IMR-90 (cell line): Measurements from ENCODE around the gene BBS1. TPM values are rescaled to one million over a fixed set of nuclear protein-coding genes. Genes with fewer than 3 reads are reported as not detected.

Experiments
- ATAC-seq: fragments of 200-7000 bp; cut with Tn5 transposase; 2 replicates; pipeline ENCODE4 v1.9.1; 2020; ENCODE audit warnings: low read depth, mild to moderate bottlenecking, moderate library complexity
- BruUV-seq: library from RNA; stranded (reverse); fragments of 400-500 nt; replicated peaks from 2 replicates; lab custom pipeline; 2021; lab: Mats Ljungman, UMichigan
- CTCF ChIA-PET: fragments of 300-600 bp; formaldehyde crosslinking; extraction: SDS; loops from one replicate; lab custom pipeline; 2021; ENCODE audit warnings: antibody characterized with exemption; lab: Yijun Ruan, JAX
- POLR2A ChIA-PET: fragments of 300-600 bp; sonication (Branson Sonifier 250); formaldehyde crosslinking; loops from one replicate; lab custom pipeline; 2022; ENCODE audit warnings: antibody characterized with exemption; ENCODE audit not compliant: unreplicated experiment; lab: Charles Lee
- DNase-seq: peaks from one replicate; pipeline ENCODE4 v3.0.0; 2013
- H2AFZ ChIP-seq: replicated peaks from 2 replicates; pipeline ENCODE3; 2013; ENCODE audit warnings: low read length, mild to moderate bottlenecking; ENCODE audit not compliant: poor library complexity
- H2AK5ac ChIP-seq: 2 replicates; pipeline ENCODE4 v1.6.1; 2013; ENCODE audit warnings: low read depth, low read length, inconsistent platforms
- H2AK9ac ChIP-seq: replicated peaks from 2 replicates; pipeline ENCODE3; 2013; ENCODE audit warnings: mild to moderate bottlenecking, low read depth, low read length, moderate library complexity; ENCODE audit not compliant: poor library complexity
- H2BK120ac ChIP-seq: 2 replicates; pipeline ENCODE4 v1.6.1; 2013; ENCODE audit warnings: low read depth, low read length, inconsistent platforms
- H2BK15ac ChIP-seq: 3 replicates; pipeline ENCODE4 v1.6.1; 2013; ENCODE audit warnings: low read depth, low read length, inconsistent platforms
- H2BK20ac ChIP-seq: 2 replicates; pipeline ENCODE4 v1.6.1; 2013; ENCODE audit warnings: low read depth, mild to moderate bottlenecking, inconsistent platforms, low read length, moderate library complexity
- H2BK5ac ChIP-seq: 2 replicates; pipeline ENCODE4 v1.6.1; 2013; ENCODE audit warnings: mild to moderate bottlenecking, low read depth, low read length, inconsistent platforms; ENCODE audit not compliant: poor library complexity, severe bottlenecking
- H3K14ac ChIP-seq: replicated peaks from 2 replicates; pipeline ENCODE4 v1.6.1; 2013; ENCODE audit warnings: low read depth, low read length, inconsistent platforms
- H3K18ac ChIP-seq: 2 replicates; pipeline ENCODE4 v1.6.1; 2013; ENCODE audit warnings: low read depth, low read length, control low read depth
- H3K23ac ChIP-seq: 2 replicates; pipeline ENCODE4 v1.6.1; 2013; ENCODE audit warnings: low read depth, low read length, inconsistent platforms
- H3K27ac ChIP-seq: 2 replicates; pipeline ENCODE4 v1.5.1; 2013; ENCODE audit warnings: mild to moderate bottlenecking, control low read depth, low read length; ENCODE audit not compliant: insufficient read depth
- H3K27me3 ChIP-seq: 2 replicates; pipeline ENCODE4 v1.6.1; 2013; ENCODE audit warnings: low read length; ENCODE audit not compliant: control insufficient read depth, insufficient read depth
- H3K36me3 ChIP-seq: 2 replicates; pipeline ENCODE4 v1.6.1; 2013; ENCODE audit warnings: low read length, mixed read lengths; ENCODE audit not compliant: control insufficient read depth, insufficient read depth
- H3K4ac ChIP-seq: 2 replicates; pipeline ENCODE4 v1.6.1; 2013; ENCODE audit warnings: low read depth, low read length, inconsistent platforms
- H3K4me1 ChIP-seq: 2 replicates; pipeline ENCODE4 v1.6.1; 2013; ENCODE audit warnings: low read length, mixed read lengths; ENCODE audit not compliant: control insufficient read depth, insufficient read depth
- H3K4me2 ChIP-seq: 2 replicates; pipeline ENCODE4 v1.6.1; 2013; ENCODE audit warnings: low read depth, mild to moderate bottlenecking, control low read depth, low read length, moderate library complexity
- H3K4me3 ChIP-seq: 2 replicates; pipeline ENCODE4 v1.5.1; 2013; ENCODE audit warnings: low read depth, mild to moderate bottlenecking, control low read depth, low read length, moderate library complexity; ENCODE audit not compliant: insufficient read depth
- H3K56ac ChIP-seq: 2 replicates; pipeline ENCODE4 v1.6.1; 2013; ENCODE audit warnings: low read length, inconsistent platforms; ENCODE audit not compliant: insufficient read depth; ENCODE audit errors: extremely low read depth
- H3K79me1 ChIP-seq, 2 experiments: 2 replicates each; pipeline ENCODE4 v1.6.1; 2013; ENCODE audit warnings: low read length in 2 of 2, inconsistent platforms in 1 of 2, low read depth in 1 of 2
- H3K9ac ChIP-seq: 2 replicates; pipeline ENCODE4 v1.6.1; 2013; ENCODE audit warnings: low read depth, low read length, control low read depth
- H3K9me1 ChIP-seq: 2 replicates; pipeline ENCODE4 v1.6.1; 2013; ENCODE audit warnings: low read length, inconsistent platforms; ENCODE audit not compliant: insufficient read depth
- H3K9me3 ChIP-seq: 2 replicates; pipeline ENCODE4 v1.6.1; 2013; ENCODE audit warnings: low read length; ENCODE audit not compliant: control insufficient read depth, insufficient read depth
- H4K20me1 ChIP-seq: 2 replicates; pipeline ENCODE4 v1.6.1; 2013; ENCODE audit warnings: low read length, inconsistent platforms; ENCODE audit not compliant: insufficient read depth
- H4K5ac ChIP-seq: 2 replicates; pipeline ENCODE4 v1.6.1; 2013; ENCODE audit warnings: mild to moderate bottlenecking, low read depth, low read length, control low read depth
- H4K8ac ChIP-seq, 2 experiments: 2 replicates each; pipeline ENCODE4 v1.6.1; 2013; ENCODE audit warnings: low read depth in 2 of 2, low read length in 2 of 2, control low read depth in 1 of 2, inconsistent platforms in 1 of 2
- H4K91ac ChIP-seq: 2 replicates; pipeline ENCODE4 v1.6.1; 2013; ENCODE audit warnings: low read depth, low read length, inconsistent platforms; ENCODE audit not compliant: insufficient read depth
- BHLHE40 ChIP-seq: fragments of 150-350 bp; IDR thresholded peaks from 2 replicates; pipeline ENCODE4 v1.6.1; 2016; ENCODE audit warnings: mild to moderate bottlenecking, low read depth, low read length
- CEBPB ChIP-seq: IDR thresholded peaks from 2 replicates; pipeline ENCODE4 v1.6.1; 2012; ENCODE audit warnings: low read depth, low read length, improper control_type of control experiment
- CHD1 ChIP-seq: IDR thresholded peaks from 2 replicates; pipeline ENCODE4 v1.6.1; 2012; ENCODE audit warnings: low read depth, low read length, improper control_type of control experiment
- FOS ChIP-seq: fragments of 150-350 bp; IDR thresholded peaks from 2 replicates; pipeline ENCODE4 v1.6.1; 2016; ENCODE audit warnings: low read depth, low read length
- MAFK ChIP-seq: IDR thresholded peaks from 2 replicates; pipeline ENCODE4 v1.6.1; 2012; ENCODE audit warnings: low read depth, low read length, improper control_type of control experiment
- MAZ ChIP-seq: IDR thresholded peaks from 2 replicates; pipeline ENCODE4 v1.6.1; 2012; ENCODE audit warnings: low read depth, mild to moderate bottlenecking, low read length, improper control_type of control experiment, moderate library complexity, borderline replicate concordance
- MXI1 ChIP-seq: IDR thresholded peaks from 2 replicates; pipeline ENCODE4 v1.6.1; 2012; ENCODE audit warnings: low read depth, mild to moderate bottlenecking, low read length, moderate library complexity, borderline replicate concordance
- NFE2L2 ChIP-seq: fragments of 150-350 bp; IDR thresholded peaks from 2 replicates; pipeline ENCODE4 v1.6.1; 2016; ENCODE audit warnings: low read depth, mild to moderate bottlenecking, low read length
- POLR2A ChIP-seq: IDR thresholded peaks from 2 replicates; pipeline ENCODE4 v1.6.1; 2012; ENCODE audit warnings: mild to moderate bottlenecking, low read depth, low read length
- RAD21 ChIP-seq: IDR thresholded peaks from 2 replicates; pipeline ENCODE4 v1.6.1; 2012; ENCODE audit warnings: low read length, improper control_type of control experiment
- RCOR1 ChIP-seq: IDR thresholded peaks from 2 replicates; pipeline ENCODE4 v1.6.1; 2012; ENCODE audit warnings: mild to moderate bottlenecking, low read length, improper control_type of control experiment; ENCODE audit not compliant: insufficient replicate concordance
- RFX5 ChIP-seq: IDR thresholded peaks from 2 replicates; pipeline ENCODE4 v1.8.0; 2012; ENCODE audit warnings: low read depth, mild to moderate bottlenecking, low read length, moderate library complexity
- SMC3 ChIP-seq: fragments of 150-350 bp; IDR thresholded peaks from 2 replicates; pipeline ENCODE4 v1.6.1; 2016; ENCODE audit warnings: low read depth, mild to moderate bottlenecking, antibody characterized with exemption, low read length, moderate library complexity
- WGBS, 2 experiments: methylation state at CpG; one replicate each; pipeline versions ENCODE4 v1.1.5 to v1.1.7; 2013; ENCODE audit warnings: missing lambda C conversion rate in 2 of 2; ENCODE audit not compliant: insufficient read length in 1 of 2; ENCODE audit errors: extremely low coverage in 2 of 2; 5-methylcytosine and 5-hydroxymethylcytosine counted together
- dilution Hi-C: fragments of 300-500 bp; cut with HindIII; formaldehyde crosslinking; loops from one replicate; pipeline ENCODE4 v1.14.3; 2018; ENCODE audit warnings: low sequenced_read_pairs; ENCODE audit not compliant: unreplicated experiment
- in situ Hi-C: fragments of 300-500 bp; cut with MboI; formaldehyde crosslinking; loops from 3 replicates; pipeline ENCODE4 v1.14.3; 2019; ENCODE audit warnings: low sequenced_read_pairs, inconsistent platforms, mixed read lengths
- intact Hi-C: fragments of 100-400 bp; cut with micrococcal nuclease; formaldehyde crosslinking; loops from 2 replicates; pipeline ENCODE4 v1.10.0; 2022
- polyA plus RNA-seq, 3 experiments: library from polyadenylated mRNA; depleted of rRNA; stranded (reverse); fragments of >200 nt; gene quantifications; 2 replicates each; pipeline ENCODE4 v1.2.3, GENCODE V29; 2012; ENCODE audit warnings: low replicate concordance in 1 of 3
- total RNA-seq: library from RNA; depleted of rRNA; stranded (reverse); fragments of >200 nt; gene quantifications from 2 replicates; pipeline ENCODE4 v1.2.3, GENCODE V29; 2012
- TF ChIP-seq, protein P1 (sequence below): fragments of 150-350 bp; IDR thresholded peaks from 2 replicates; pipeline ENCODE4 v1.6.1; 2017; ENCODE audit warnings: mild to moderate bottlenecking, antibody characterized with exemption, low read length, low read depth
- TF ChIP-seq, protein P2 (sequence below): fragments of 150-350 bp; IDR thresholded peaks from 2 replicates; pipeline ENCODE4 v1.6.1; 2016; ENCODE audit warnings: low read depth, mild to moderate bottlenecking, low read length, moderate library complexity, borderline replicate concordance
- TF ChIP-seq, protein P3 (sequence below): conservative IDR thresholded peaks from 2 replicates; pipeline ENCODE4 v1.5.1; 2012; ENCODE audit warnings: mild to moderate bottlenecking, low read depth, low read length, improper control_type of control experiment

The BBS1 gene
- total and polyA plus RNA-seq, 2 of the 4 experiments (the other 2 are of a cell fraction), result 16.5 to 20.6 TPM

DNA sequence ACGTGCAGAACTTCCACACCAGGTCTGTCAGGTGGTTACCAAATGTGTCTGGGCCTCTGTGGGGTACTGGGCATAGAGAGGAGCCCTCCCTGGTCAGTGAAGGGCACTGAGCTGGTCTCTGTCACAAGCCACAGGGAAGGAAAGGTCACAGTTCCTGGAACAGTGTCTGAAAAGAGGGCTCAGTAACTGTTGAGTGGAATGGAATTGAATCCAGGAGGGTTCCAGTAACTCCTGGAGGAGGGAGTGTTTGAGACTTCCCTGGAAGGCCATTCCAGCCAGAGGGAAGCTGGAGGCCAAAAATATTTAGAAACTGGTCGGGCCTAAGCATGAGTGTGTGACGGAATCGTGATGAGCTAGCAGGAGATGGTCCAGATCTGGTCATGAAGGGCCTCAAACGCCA is 44.2 kb downstream of the BBS1 start:
- BruUV-seq, result no TSS peak

More for the DNA sequence above, 44.2 kb downstream of the BBS1 start:
- no peak for TF ChIP-seq NFE2L2
- TF ChIP-seq, protein P1, sequence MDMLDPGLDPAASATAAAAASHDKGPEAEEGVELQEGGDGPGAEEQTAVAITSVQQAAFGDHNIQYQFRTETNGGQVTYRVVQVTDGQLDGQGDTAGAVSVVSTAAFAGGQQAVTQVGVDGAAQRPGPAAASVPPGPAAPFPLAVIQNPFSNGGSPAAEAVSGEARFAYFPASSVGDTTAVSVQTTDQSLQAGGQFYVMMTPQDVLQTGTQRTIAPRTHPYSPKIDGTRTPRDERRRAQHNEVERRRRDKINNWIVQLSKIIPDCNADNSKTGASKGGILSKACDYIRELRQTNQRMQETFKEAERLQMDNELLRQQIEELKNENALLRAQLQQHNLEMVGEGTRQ, result no peak
- TF ChIP-seq MAZ, result no peak
- TF ChIP-seq, protein P2, sequence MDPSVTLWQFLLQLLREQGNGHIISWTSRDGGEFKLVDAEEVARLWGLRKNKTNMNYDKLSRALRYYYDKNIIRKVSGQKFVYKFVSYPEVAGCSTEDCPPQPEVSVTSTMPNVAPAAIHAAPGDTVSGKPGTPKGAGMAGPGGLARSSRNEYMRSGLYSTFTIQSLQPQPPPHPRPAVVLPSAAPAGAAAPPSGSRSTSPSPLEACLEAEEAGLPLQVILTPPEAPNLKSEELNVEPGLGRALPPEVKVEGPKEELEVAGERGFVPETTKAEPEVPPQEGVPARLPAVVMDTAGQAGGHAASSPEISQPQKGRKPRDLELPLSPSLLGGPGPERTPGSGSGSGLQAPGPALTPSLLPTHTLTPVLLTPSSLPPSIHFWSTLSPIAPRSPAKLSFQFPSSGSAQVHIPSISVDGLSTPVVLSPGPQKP, result no peak
- TF ChIP-seq POLR2A, result no peak
- TF ChIP-seq MAFK, result no peak
- TF ChIP-seq, protein P3, sequence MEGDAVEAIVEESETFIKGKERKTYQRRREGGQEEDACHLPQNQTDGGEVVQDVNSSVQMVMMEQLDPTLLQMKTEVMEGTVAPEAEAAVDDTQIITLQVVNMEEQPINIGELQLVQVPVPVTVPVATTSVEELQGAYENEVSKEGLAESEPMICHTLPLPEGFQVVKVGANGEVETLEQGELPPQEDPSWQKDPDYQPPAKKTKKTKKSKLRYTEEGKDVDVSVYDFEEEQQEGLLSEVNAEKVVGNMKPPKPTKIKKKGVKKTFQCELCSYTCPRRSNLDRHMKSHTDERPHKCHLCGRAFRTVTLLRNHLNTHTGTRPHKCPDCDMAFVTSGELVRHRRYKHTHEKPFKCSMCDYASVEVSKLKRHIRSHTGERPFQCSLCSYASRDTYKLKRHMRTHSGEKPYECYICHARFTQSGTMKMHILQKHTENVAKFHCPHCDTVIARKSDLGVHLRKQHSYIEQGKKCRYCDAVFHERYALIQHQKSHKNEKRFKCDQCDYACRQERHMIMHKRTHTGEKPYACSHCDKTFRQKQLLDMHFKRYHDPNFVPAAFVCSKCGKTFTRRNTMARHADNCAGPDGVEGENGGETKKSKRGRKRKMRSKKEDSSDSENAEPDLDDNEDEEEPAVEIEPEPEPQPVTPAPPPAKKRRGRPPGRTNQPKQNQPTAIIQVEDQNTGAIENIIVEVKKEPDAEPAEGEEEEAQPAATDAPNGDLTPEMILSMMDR, result no peak
- TF ChIP-seq CEBPB, result no peak
- TF ChIP-seq MXI1, result no peak
- no peak for TF ChIP-seq RAD21
- TF ChIP-seq BHLHE40, result no peak
- no peak for TF ChIP-seq SMC3
- TF ChIP-seq FOS, result no peak
- no peak for TF ChIP-seq RCOR1
- TF ChIP-seq RFX5, result no peak
- TF ChIP-seq CHD1, result no peak
- Histone ChIP-seq H2AFZ (no peak overlapping the region), H3K79me1 (no peaks in the 10 kb centered on the region), H4K20me1 (no peaks in the 10 kb centered on the region), H3K27ac (no peak overlapping the region), H3K9me3 (no peaks in the 10 kb centered on the region), H3K4me1 (peaks cover 2% of the 10 kb centered on the region; the same call in 1 of the 2 replicates), H3K4me2 (no peak overlapping the region), H4K5ac (no peak overlapping the region), H3K4ac (no peak overlapping the region), H2BK120ac (no peak overlapping the region), H3K23ac (no peak overlapping the region), H4K8ac (no peak overlapping the region), H3K4me3 (no peak overlapping the region), H2BK5ac (no peak overlapping the region), H2BK20ac (no peak overlapping the region), H3K27me3 (peaks cover 38% of the 10 kb centered on the region), H3K9ac (no peak overlapping the region), H4K91ac (no peak overlapping the region), H3K14ac (no peak overlapping the region), H3K9me1 (no peaks in the 10 kb centered on the region), H2AK5ac (no peak overlapping the region), H3K36me3 (no peaks in the 10 kb centered on the region), H3K56ac (no peak overlapping the region), H2BK15ac (no peak overlapping the region), H2AK9ac (no peak overlapping the region), H3K18ac (no peak overlapping the region)
- intact Hi-C loops, result no loop called here
- dilution Hi-C loops, result no loop called here
- in situ Hi-C loops, result no loop called here
- DNase-seq (no peak), ATAC-seq (no peak)
- CTCF ChIA-PET, result no interaction called here
- 47% methylated on average over 3 of the region's 5 CpGs; no CpG with 5 or more reads in 1 of the 2 experiments for WGBS, 2 experiments
- POLR2A ChIA-PET, result interaction anchor here (0.6 kb wide), 1 partner anchor 90 kb away, joined by 6 read pairs; no protein-coding TSS in a partner anchor
